A549 (cell line): Measurements from ENCODE around the gene ADIG. TPM values are rescaled to one million over a fixed set of nuclear protein-coding genes. Genes with fewer than 3 reads are reported as not detected.

Experiments
- ATAC-seq, 2 experiments: fragments of 200-7000 bp in 1 of 2; fragments of >200 bp in 1 of 2; cut with Nextera tagmentation in 1 of 2; cut with Tn5 transposase in 1 of 2; 3 replicates each; pipeline versions ENCODE4 v1.8.0 to v1.9.1; 2018 to 2020; ENCODE audit warnings: mild to moderate bottlenecking in 1 of 2, moderate library complexity in 1 of 2
- CTCF ChIA-PET: fragments of 300-600 bp; sonication (Branson Sonifier 250); formaldehyde crosslinking; extraction: SDS; loops from one replicate; lab custom pipeline; 2021; ENCODE audit warnings: antibody characterized with exemption, inconsistent platforms; lab: Yijun Ruan, JAX
- POLR2A ChIA-PET: fragments of 350-600 bp; formaldehyde crosslinking; extraction: SDS; loops from one replicate; lab custom pipeline; 2021; ENCODE audit warnings: antibody characterized with exemption, inconsistent platforms; lab: Yijun Ruan, JAX
- DNase-seq, 2 experiments: peaks; one replicate each; pipeline versions ENCODE4 v3.0.0 to v3.0.0-alpha.2; 2011 to 2016; ENCODE audit warnings: low read depth in 1 of 2, low spot score in 1 of 2
- FAIRE-seq: peaks from 2 replicates; lab custom pipeline; 2011; peaks lifted over from hg19 to GRCh38; lab: Jason Lieb, UNC
- H3K27ac ChIP-seq, 2 experiments: fragments of >200 bp; sonication (Bioruptor Twin); formaldehyde crosslinking; 3 replicates each; pipeline ENCODE4 v1.5.1; 2016 to 2017
- H3K4me1 ChIP-seq: fragments of >200 bp; sonication (Bioruptor Twin); formaldehyde crosslinking; 3 replicates; pipeline ENCODE4 v1.6.1; 2016
- H3K4me2 ChIP-seq: fragments of >200 bp; sonication (Bioruptor Twin); formaldehyde crosslinking; 3 replicates; pipeline ENCODE4 v1.6.1; 2016
- H3K4me3 ChIP-seq: fragments of >200 bp; sonication (Bioruptor Twin); formaldehyde crosslinking; 3 replicates; pipeline ENCODE4 v1.5.1; 2016
- H3K9me3 ChIP-seq: fragments of >200 bp; sonication (Bioruptor Twin); formaldehyde crosslinking; 3 replicates; pipeline ENCODE4 v1.6.1; 2016
- BCL3 ChIP-seq: fragments of >200 bp; sonication (Bioruptor Twin); formaldehyde crosslinking; IDR thresholded peaks from 3 replicates; pipeline ENCODE4 v1.6.1; 2016
- CHD2 ChIP-seq: fragments of 150-350 bp; IDR thresholded peaks from 2 replicates; pipeline ENCODE4 v1.6.1; 2014; ENCODE audit warnings: low read length; ENCODE audit not compliant: partially characterized antibody
- FOSB ChIP-seq: fragments of 250-450 bp; sonication (Bioruptor Pico); IDR thresholded peaks from 2 replicates; pipeline ENCODE4 v1.5.0; 2020; ENCODE audit warnings: mild to moderate bottlenecking, moderate library complexity
- FOXS1 ChIP-seq: fragments of 250-450 bp; sonication (Bioruptor Pico); IDR thresholded peaks from 2 replicates; pipeline ENCODE4 v1.5.0; 2020; ENCODE audit warnings: mild to moderate bottlenecking, moderate library complexity
- HDAC2 ChIP-seq: fragments of 200-600 bp; sonication (generic); IDR thresholded peaks from 2 replicates; pipeline ENCODE4 v1.6.1; 2016
- HES2 ChIP-seq: fragments of >200 bp; sonication (Bioruptor Twin); formaldehyde crosslinking; IDR thresholded peaks from 2 replicates; pipeline ENCODE4 v1.6.1; 2016
- HEYL ChIP-seq: fragments of 250-450 bp; sonication (Bioruptor Pico); IDR thresholded peaks from 2 replicates; pipeline ENCODE4 v1.8.0; 2021; ENCODE audit warnings: mild to moderate bottlenecking, moderate library complexity
- HOXB13 ChIP-seq: fragments of 250-450 bp; sonication (Bioruptor Pico); IDR thresholded peaks from 2 replicates; pipeline ENCODE4 v1.5.0; 2020; ENCODE audit warnings: low read depth, mild to moderate bottlenecking, moderate library complexity
- JUNB ChIP-seq: fragments of >200 bp; sonication (Bioruptor Twin); formaldehyde crosslinking; IDR thresholded peaks from 2 replicates; pipeline ENCODE4 v1.6.1; 2016
- KDM1A ChIP-seq: fragments of 200-600 bp; sonication (generic); IDR thresholded peaks from 2 replicates; pipeline ENCODE4 v1.6.1; 2016; ENCODE audit warnings: low read depth, mild to moderate bottlenecking
- MAFK ChIP-seq: fragments of 450-650 bp; IDR thresholded peaks from 2 replicates; pipeline ENCODE4 v1.6.1; 2014; ENCODE audit not compliant: partially characterized antibody
- NFE2L2 ChIP-seq: fragments of 150-350 bp; conservative IDR thresholded peaks from 2 replicates; pipeline ENCODE4 v1.6.1; 2014; ENCODE audit warnings: low read length
- NPAS2 ChIP-seq: fragments of 250-450 bp; sonication (Bioruptor Pico); IDR thresholded peaks from 2 replicates; pipeline ENCODE4 v1.8.0; 2022; ENCODE audit warnings: mild to moderate bottlenecking, moderate library complexity, borderline replicate concordance
- PBX3 ChIP-seq: IDR thresholded peaks from 2 replicates; pipeline ENCODE4 v1.6.1; 2012
- PHF8 ChIP-seq: fragments of 200-600 bp; sonication (generic); IDR thresholded peaks from 2 replicates; pipeline ENCODE4 v1.6.1; 2016; ENCODE audit warnings: low read depth, mild to moderate bottlenecking, antibody characterized with exemption, moderate library complexity, borderline replicate concordance
- POLR2A ChIP-seq: IDR thresholded peaks from 2 replicates; pipeline ENCODE4 v1.6.1; 2012; ENCODE audit warnings: mild to moderate bottlenecking, low read length
- POLR2AphosphoS2 ChIP-seq: conservative IDR thresholded peaks from 2 replicates; pipeline ENCODE4 v1.6.1; 2012; ENCODE audit warnings: low read length, improper control_type of control experiment, inconsistent platforms
- RCOR1 ChIP-seq: fragments of 150-350 bp; IDR thresholded peaks from 2 replicates; pipeline ENCODE4 v1.6.1; 2014; ENCODE audit warnings: antibody characterized with exemption, low read length, low read depth
- RFX5 ChIP-seq: fragments of 450-650 bp; IDR thresholded peaks from 2 replicates; pipeline ENCODE4 v1.7.1; 2014; ENCODE audit warnings: antibody characterized with exemption, mild to moderate bottlenecking, moderate library complexity
- RNF2 ChIP-seq: fragments of 200-600 bp; sonication (generic); IDR thresholded peaks from 2 replicates; pipeline ENCODE4 v1.6.1; 2016; ENCODE audit warnings: low read depth, mild to moderate bottlenecking, antibody characterized with exemption, moderate library complexity, borderline replicate concordance
- SMC3 ChIP-seq: fragments of >200 bp; sonication (Bioruptor Twin); formaldehyde crosslinking; IDR thresholded peaks from 3 replicates; pipeline ENCODE4 v1.6.1; 2018; ENCODE audit warnings: inconsistent platforms
- SREBF2 ChIP-seq: fragments of 450-650 bp; IDR thresholded peaks from 2 replicates; pipeline ENCODE4 v1.6.1; 2014; ENCODE audit warnings: mild to moderate bottlenecking, moderate library complexity
- ZC3H11A ChIP-seq: fragments of 450-650 bp; IDR thresholded peaks from 2 replicates; pipeline ENCODE4 v1.6.1; 2014; ENCODE audit warnings: antibody characterized with exemption, mild to moderate bottlenecking
- ZSCAN20 ChIP-seq: fragments of 250-450 bp; sonication (Bioruptor Pico); IDR thresholded peaks from 2 replicates; pipeline ENCODE4 v1.8.0; 2022; ENCODE audit warnings: mild to moderate bottlenecking, moderate library complexity
- WGBS: methylation state at CpG from one replicate; pipeline ENCODE4 v1.1.6; 2017; ENCODE audit errors: missing lambda C conversion rate; 5-methylcytosine and 5-hydroxymethylcytosine counted together
- polyA plus RNA-seq, 4 experiments: library from polyadenylated mRNA; depleted of rRNA in 3 of 4; stranded (reverse); fragments of >200 nt; fragmentation: RNase III in 1 of 4; extraction: RNeasy Plus Mini Kit Qiagen cat#74134 plus additional on column Dnase treatment in 1 of 4; gene quantifications; 2 replicates in 3 of 4; 3 replicates in 1 of 4; pipeline ENCODE4 v1.2.3, GENCODE V29; 2011 to 2017
- TF ChIP-seq, protein P1 (sequence below): fragments of 150-350 bp; IDR thresholded peaks from 2 replicates; pipeline ENCODE4 v1.6.1; 2014; ENCODE audit warnings: low read depth, mild to moderate bottlenecking, low read length
- TF ChIP-seq, protein P2 (sequence below): IDR thresholded peaks from 2 replicates; pipeline ENCODE4 v1.6.1; 2012
- TF ChIP-seq, protein P3 (sequence below): fragments of 450-650 bp; IDR thresholded peaks from 2 replicates; pipeline ENCODE4 v1.6.1; 2014; ENCODE audit warnings: antibody characterized with exemption

ADIG gene
- polyA plus RNA-seq, 2 of the 4 experiments (the other 2 are of a cell fraction), result not detected

GRCh38 chr20:38547288-38548085 lies 33.5 kb upstream of the ADIG start:
- TF ChIP-seq NFE2L2 (no peak), CHD2 (no peak), PHF8 (no peak), POLR2A (no peak), HDAC2 (no peak), SREBF2 (no peak), RCOR1 (no peak), ZC3H11A (no peak), SMC3 (no peak), NPAS2 (CRISPR knock-in tag) (no peak), BCL3 (no peak)
- TF ChIP-seq, protein P1, sequence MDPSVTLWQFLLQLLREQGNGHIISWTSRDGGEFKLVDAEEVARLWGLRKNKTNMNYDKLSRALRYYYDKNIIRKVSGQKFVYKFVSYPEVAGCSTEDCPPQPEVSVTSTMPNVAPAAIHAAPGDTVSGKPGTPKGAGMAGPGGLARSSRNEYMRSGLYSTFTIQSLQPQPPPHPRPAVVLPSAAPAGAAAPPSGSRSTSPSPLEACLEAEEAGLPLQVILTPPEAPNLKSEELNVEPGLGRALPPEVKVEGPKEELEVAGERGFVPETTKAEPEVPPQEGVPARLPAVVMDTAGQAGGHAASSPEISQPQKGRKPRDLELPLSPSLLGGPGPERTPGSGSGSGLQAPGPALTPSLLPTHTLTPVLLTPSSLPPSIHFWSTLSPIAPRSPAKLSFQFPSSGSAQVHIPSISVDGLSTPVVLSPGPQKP, result no peak
- TF ChIP-seq, protein P2, sequence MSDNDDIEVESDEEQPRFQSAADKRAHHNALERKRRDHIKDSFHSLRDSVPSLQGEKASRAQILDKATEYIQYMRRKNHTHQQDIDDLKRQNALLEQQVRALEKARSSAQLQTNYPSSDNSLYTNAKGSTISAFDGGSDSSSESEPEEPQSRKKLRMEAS, result no peak
- H3K27ac ChIP-seq, result no peak overlapping the region
- H3K4me2 ChIP-seq, result no peak overlapping the region
- FAIRE-seq, result no peak
- ChIA-PET POLR2A (no interaction called here), CTCF (interaction anchor here (1.4 kb wide), 1 partner anchor 13 kb away, joined by 3 read pairs; no protein-coding TSS in a partner anchor)
- no peaks in the 10 kb centered on the region for H3K4me1 ChIP-seq
- 91% methylated on average over 3 of the region's 3 CpGs for WGBS
- ATAC-seq, result no peak
- H3K9me3 ChIP-seq, result no peaks in the 10 kb centered on the region
- H3K4me3 ChIP-seq, result no peak overlapping the region
- DNase-seq, result no peak

DNA sequence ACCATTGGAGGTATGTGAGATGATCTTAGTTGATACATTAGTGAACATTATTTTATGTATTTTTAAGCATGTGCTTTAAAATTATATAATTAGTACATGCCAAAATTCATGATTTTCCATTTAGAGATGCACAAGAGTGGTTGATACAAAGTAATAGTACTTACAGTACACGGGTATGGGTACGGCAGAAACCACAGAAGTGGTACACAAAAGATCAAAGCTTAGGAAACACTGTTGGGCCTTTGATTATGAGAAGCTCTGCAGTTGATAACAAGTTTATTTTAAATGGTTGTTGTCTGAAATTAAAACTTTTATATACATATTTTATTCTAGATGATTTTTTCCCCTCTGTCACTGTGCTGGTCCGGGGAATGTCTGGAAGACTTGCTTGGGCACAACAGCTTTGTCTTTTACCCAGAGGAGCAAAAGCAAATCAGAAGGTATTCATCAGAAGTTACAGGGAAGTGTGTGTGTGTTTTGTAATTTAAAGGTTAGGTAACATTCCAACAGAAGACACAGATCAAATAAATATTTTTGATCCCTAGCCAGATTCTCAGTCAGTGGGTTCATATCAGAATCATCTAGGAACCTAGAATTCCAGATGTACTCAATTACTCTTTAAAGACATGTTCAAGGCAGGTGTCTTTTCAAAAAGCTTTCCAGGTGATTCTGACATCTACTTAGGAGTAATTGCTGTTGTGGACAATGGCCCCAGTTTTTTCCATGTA lies 32.5 kb upstream of the ADIG start:
- CTCF ChIA-PET, result interaction anchor here (1.4 kb wide), 1 partner anchor 14 kb away, joined by 3 read pairs; no protein-coding TSS in a partner anchor
- no peak for ATAC-seq
- H3K4me2 ChIP-seq, result no peak overlapping the region
- TF ChIP-seq PHF8 (no peak), NFE2L2 (no peak), KDM1A (no peak), NPAS2 (CRISPR knock-in tag) (no peak), HES2 (no peak), HEYL (CRISPR knock-in tag) (no peak), RFX5 (no peak), JUNB (no peak), POLR2AphosphoS2 (no peak)
- TF ChIP-seq, all 56 proteins: peak for 0
- FAIRE-seq (no peak), DNase-seq (no peak)
- Histone ChIP-seq H3K4me3 (no peak overlapping the region), H3K27ac (no peak overlapping the region), H3K4me1 (no peaks in the 10 kb centered on the region), H3K9me3 (no peaks in the 10 kb centered on the region)
- 94% methylated on average over 3 of the region's 3 CpGs for WGBS
- POLR2A ChIA-PET, result no interaction called here

- CTCF ChIA-PET, result interaction anchor here (1.0 kb wide), 1 partner anchor 17 kb away, joined by 3 read pairs; no protein-coding TSS in a partner anchor
- no peaks in the 10 kb centered on the region for H3K4me1 ChIP-seq
- 90% methylated on average over 1 of the region's 1 CpG for WGBS
- ATAC-seq (peak; percentile 66 to 76; a peak in 4 of 6 replicates), FAIRE-seq (no peak), DNase-seq (peak in 1 of 2 experiments; percentile 25)
- no peaks in the 10 kb centered on the region for H3K9me3 ChIP-seq
- POLR2A ChIA-PET, result no interaction called here
- H3K4me3 ChIP-seq, result no peak overlapping the region
- no peak overlapping the region for H3K4me2 ChIP-seq
- H3K27ac ChIP-seq, result no peak overlapping the region
- TF ChIP-seq ZSCAN20 (CRISPR knock-in tag), result no peak
- no peak for TF ChIP-seq SMC3
- TF ChIP-seq, protein P1, result no peak
- TF ChIP-seq FOSB (CRISPR knock-in tag), result no peak
- TF ChIP-seq PBX3, result no peak
- TF ChIP-seq NPAS2 (CRISPR knock-in tag), result no peak
- TF ChIP-seq MAFK, result no peak
- TF ChIP-seq FOXS1 (CRISPR knock-in tag), result no peak
- no peak for TF ChIP-seq HDAC2
- TF ChIP-seq RNF2, result no peak
- TF ChIP-seq, protein P3, sequence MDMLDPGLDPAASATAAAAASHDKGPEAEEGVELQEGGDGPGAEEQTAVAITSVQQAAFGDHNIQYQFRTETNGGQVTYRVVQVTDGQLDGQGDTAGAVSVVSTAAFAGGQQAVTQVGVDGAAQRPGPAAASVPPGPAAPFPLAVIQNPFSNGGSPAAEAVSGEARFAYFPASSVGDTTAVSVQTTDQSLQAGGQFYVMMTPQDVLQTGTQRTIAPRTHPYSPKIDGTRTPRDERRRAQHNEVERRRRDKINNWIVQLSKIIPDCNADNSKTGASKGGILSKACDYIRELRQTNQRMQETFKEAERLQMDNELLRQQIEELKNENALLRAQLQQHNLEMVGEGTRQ, result no peak
- no peak for TF ChIP-seq HOXB13 (CRISPR knock-in tag)
Observed at GRCh38 chr20:38550274-38550673, 30.7 kb upstream of the ADIG start.
